Activated CD8-positive, alpha-beta memory T cell treated with anti-CD3 and anti-CD28 coated beads for 4 hours (primary cell): Measurements from ENCODE around the gene NCL.
"Not testable (repeated sequence)": the region's sequence is repeated elsewhere in the genome, so short reads cannot be mapped to it uniquely, and the experiment has no call there.

Experiments used
- DNase-seq, 2 donors: peaks; one replicate each; pipeline ENCODE4 v3.0.0-alpha.2; 2020; ENCODE audit warnings: low read depth in 2 of 2

NCL gene

DNA sequence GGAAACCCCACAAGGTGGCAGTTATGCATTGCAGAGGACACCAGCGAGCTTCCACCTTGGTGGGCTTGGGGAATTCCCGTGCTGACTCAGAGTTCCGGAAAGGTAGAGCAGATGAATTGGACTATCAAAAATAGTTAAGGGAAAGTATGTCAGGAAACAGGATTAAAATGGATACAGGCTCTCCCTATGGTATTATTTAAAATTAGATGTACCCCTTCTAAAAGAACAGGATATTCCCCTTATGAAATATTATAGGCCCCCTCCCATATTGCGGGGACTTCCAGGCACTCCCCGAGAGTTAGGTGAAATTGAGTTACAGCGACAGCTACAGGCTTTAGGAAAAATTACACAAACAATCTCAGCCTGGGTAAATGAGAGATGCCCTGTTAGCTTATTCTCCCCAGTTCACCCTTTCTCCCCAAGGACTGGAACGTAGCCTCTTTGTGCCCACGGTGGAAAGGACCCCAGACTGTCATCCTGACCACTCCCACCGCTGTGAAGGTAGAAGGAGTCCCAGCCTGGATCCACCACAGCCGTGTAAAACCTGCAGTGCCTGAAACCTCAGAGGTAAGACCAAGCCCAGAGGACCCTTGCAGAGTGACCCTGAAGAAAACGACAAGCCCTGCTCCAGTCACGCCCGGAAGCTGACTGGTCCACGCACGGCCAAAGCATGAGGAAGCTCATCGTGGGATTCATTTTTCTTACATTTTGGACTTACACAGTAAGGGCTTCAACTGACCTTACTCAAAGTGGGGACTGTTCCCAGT lies 58.5 kb downstream of the NCL start:
- DNase-seq: peak in 1 of 2 donors; percentile 32

DNA sequence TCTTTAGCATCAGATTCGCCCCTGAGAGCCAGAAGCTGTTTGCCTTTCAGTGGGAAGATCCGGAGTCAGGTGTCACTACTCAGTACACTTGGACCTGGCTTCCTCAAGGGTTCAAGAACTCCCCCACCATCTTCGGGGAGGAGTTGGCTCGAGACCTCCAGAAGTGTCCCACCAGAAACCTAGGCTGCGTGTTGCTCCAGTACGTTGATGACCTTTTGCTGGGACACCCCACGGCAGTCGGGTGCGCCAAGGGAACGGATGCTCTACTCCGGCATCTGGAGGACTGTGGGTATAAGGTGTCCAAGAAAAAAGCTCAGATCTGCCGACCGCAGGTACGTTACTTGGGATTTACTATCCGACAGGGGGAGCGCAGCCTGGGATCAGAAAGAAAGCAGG lies 60.1 kb downstream of the NCL start:
- not testable (repeated sequence) for DNase-seq
